HG02571 (cell line): Measurements from ENCODE around the gene DRICH1.
"Not testable (repeated sequence)": the region's sequence is repeated elsewhere in the genome, so short reads cannot be mapped to it uniquely, and the experiment has no call there.

ENCODE experiments used
- ATAC-seq: cut with Tn5 transposase; IDR thresholded peaks from one replicate; pipeline ENCODE4 v1.9.1; 2021; ENCODE audit warnings: mild to moderate bottlenecking, moderate library complexity; ENCODE audit not compliant: unreplicated experiment

DRICH1 gene

DNA sequence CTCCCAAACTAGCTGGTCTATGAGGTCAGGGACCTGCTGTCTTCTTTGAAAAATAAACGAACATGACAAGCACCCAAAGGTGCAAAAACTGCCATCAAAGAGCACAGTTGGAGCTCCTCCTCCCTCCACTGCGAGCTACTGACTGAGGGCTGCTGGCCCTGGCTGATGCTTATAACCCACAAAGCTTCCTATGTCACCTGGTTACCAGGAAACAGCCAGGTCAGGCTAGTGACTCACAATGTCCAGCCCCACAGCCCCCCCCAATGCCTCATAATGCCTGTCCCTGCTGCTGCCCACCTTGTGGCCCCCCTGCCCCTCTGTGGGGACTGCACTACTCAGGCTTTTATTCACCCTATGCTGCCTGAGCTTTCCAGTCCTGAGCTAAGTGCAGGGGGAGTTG is at the start of gene DRICH1:
TSS of gene DRICH1 (minus strand) at position 144 of the 400 bp plus-strand sequence. CDS start 298 bp downstream, outside the sequence.
- no peak for ATAC-seq

DNA sequence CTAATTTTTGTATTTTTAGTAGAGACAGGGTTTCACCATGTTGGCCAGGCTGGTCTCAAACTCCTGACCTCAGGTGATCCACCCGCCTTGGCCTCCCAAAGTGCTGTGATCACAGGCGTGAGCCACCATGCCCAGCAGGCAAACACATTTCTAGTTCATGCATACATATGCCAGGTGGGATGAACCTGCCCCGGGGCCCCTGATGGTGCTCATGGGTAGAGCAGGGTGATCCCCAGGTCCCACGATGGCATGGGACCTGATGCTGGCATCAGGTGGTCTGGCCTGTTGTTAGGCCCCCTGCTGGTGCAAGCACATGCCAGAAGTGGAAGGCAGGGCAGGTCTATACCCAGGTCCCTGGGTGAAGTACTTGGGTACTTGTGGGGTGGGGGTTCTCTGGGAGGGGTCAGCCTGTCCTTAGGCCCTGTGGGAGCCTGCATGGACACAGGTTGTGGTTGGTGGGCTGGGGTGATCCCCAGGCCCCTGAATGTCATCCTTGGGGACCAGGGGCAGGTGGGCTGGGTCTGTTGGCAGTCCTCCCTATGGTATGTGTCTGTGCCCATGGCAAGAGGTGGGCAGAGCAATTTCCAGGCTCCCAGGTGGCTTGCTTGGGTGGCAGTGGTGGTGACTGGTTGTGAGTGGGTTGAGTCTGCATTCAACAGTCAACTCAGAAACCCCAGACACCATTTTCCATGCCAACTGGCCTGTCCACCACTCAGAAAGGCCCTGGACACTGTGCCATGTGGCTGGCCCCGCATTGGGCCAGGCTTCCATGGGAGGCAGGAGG is 49.1 kb upstream of the DRICH1 start:
- ATAC-seq, result no peak

DNA sequence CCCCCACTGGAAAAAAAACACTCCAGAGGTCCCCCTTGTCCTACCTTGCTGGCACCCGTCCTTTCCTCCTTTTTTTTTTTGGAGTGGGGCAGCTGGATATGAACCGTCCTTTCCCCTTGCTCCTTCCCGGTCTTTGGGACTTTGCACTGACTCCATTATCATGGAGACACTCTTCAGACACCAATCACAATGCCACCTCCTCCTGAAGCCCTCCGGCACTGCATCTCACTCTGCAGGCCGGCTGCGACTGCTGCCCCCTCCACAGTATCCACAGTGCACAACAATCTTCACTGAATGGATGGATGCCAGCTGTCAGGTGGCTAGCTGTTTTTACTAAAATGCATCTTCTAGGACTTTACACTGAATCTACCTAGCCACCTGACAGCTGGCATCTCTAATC is 46.0 kb upstream of the DRICH1 start:
- ATAC-seq, result no peak

- no peak for ATAC-seq
Observed at GRCh38 chr22:23677701-23677995, 45.5 kb upstream of the DRICH1 start.

GRCh38 chr22:23676841-23677700 is 45.0 kb upstream of the DRICH1 start:
- not testable (repeated sequence) for ATAC-seq

- no peak for ATAC-seq
Observed at GRCh38 chr22:23675502-23676415, 43.6 kb upstream of the DRICH1 start.

DNA sequence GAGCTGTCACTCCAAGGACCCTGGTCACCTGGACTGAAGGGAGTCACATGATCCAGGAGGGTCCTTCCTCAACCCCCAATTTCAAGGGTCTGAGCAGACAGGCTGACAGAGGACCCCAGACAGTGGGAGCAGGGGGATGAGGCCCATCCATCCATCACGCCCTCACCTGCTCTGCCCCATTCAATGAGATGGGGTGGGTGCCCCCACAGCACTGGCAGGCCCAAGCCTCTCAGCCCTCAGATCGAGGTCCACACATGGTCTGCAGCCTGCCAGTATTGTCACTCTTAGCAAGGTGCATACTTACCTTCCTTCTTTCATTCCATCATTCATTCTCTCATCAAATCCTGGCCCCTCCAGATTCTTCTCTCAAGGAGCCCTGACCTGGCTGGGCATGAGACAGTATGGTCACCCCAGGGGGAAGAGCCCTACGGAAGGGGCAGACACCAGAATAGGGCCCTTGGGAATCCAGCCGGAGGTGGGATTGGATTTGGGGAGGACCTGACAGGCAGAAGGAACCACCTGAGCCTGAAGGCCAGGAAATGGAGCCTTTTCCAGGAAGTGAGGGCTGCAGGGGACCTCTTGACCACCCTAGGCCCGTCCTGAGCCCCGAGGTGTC is 42.9 kb upstream of the DRICH1 start:
- not testable (repeated sequence) for ATAC-seq

- no peak for ATAC-seq
Observed at GRCh38 chr22:23673826-23674690, 41.9 kb upstream of the DRICH1 start.

DNA sequence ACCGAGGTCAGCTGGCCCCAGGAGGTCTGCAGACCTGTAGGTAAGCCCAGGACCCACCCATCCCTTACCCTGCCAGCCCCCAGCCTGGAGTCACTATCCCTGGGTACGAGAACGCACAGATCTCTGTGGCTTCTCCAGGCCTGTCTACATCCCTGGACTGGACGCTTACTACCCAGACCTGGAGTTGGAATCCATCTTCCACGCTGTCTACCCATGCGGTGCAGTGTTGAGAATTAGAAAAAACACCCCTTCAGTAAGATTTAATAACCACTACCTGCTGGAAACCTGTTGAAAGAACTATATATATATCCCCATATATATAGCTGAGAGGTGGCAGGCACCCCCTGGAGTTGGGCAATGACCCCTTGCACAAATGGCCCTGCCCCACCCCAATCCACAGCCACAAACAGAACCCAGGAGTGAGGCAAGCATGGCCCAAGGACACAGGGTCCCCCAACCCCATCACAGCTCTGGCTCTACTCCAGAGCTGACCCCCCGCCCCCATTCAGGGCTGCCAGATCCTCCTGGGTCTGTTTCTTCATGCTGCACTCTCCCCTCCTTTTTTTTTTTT is 41.0 kb upstream of the DRICH1 start:
- ATAC-seq, result no peak

DNA sequence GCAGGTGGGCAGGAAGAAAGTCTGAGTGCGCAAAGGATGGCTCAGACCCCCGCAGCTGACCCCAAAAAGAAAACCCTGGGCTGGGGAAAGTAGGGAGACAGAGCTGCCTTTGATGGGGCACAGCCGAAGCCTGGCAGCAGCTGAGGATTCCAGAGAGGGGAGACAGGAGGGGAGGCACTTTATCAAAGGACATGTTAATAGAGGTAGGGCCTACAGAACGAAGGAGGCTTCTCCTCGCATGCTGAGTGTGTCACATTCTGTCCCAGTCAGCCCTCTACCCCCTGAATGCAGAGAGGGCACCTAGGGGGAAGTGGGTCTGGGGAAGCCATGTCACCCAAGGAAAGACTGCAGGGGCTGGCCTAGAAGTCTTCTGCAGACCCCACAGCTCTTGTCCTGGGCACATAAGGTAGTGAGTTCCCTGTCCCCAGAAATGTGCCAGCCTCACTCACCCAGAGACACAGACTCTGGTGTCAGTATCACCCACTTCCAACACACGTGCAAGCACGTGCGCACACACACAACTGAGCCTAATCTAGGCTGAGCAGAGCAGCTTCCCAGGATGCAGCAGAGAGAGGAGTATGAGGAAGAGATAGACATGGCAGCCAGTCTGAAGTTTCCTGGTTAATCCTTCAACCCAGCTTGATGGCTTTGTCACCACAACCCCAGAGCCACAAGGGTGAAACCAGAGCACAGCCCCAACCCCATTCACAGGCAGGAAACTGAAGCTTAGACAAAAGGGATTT is 40.4 kb upstream of the DRICH1 start:
- ATAC-seq, result not testable (repeated sequence)

DNA sequence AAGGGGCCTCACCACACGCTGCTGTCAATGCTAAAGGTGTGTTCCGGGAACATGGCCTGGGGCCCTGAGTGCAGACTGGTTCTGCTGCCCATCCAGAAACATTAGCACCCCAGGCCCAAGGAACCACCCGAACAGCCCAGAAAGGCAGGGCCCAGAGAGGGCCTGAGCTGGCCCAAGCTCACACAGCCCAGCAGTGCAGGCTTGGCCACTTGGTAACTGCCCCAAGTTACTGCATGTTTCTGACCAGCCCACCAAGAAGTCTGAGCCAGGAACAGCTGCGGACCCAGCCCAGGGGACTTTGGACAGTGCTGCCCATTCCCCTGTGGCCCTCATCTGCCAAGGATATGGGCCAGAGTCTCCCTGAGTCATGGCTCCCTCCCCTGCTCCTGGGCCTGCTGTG is 39.3 kb upstream of the DRICH1 start:
- not testable (repeated sequence) for ATAC-seq

- no peak for ATAC-seq
Observed at GRCh38 chr22:23670378-23671295, 38.5 kb upstream of the DRICH1 start.

GRCh38 chr22:23660381-23660780 is 28.3 kb upstream of the DRICH1 start:
- ATAC-seq, result not testable (repeated sequence)

- no peak for ATAC-seq
Observed at GRCh38 chr22:23657727-23658126, 25.6 kb upstream of the DRICH1 start.

- no peak for ATAC-seq
Observed at GRCh38 chr22:23655891-23656475, 23.9 kb upstream of the DRICH1 start.

- ATAC-seq, result no peak
Observed at GRCh38 chr22:23652711-23653110, 20.6 kb upstream of the DRICH1 start.

DNA sequence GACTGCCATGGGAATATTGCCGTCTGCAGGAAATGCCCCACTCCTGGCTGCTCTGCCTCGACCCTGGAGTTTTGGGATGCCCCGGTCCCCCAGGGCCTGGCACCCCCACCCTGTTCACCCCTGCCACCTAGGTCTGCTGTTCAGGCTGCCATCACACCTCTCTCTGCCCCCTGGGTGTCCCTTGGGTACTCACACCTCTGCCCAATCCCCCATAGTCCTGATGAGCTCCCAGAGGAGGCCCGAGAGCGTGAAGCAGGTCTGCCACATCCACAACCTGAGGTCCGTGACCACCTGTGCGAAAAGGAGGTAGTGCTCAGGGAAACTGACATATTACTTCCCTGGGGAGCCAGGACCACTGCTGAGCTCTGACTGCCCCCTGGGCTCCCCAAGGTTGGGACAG is 20.2 kb upstream of the DRICH1 start:
- ATAC-seq, result no peak
